Heart left ventricle (tissue), 13 donors: ENCODE data around the gene LEPROT.

Experiments
- CTCF ChIP-seq, 12 donors: fragments of 200-600 bp; sonication (generic) in 4 of 12; IDR thresholded peaks; one replicate each; pipeline versions ENCODE4 v1.5.0 to v1.8.0; 2018 to 2022; ENCODE audit warnings: antibody characterized with exemption in 12 of 12, mild to moderate bottlenecking in 5 of 12
- POLR2A ChIP-seq, 2 donors: fragments of 450-650 bp; IDR thresholded peaks; one replicate each; pipeline ENCODE4 v1.6.1; 2017; ENCODE audit warnings: antibody characterized with exemption in 2 of 2, mild to moderate bottlenecking in 2 of 2, moderate library complexity in 2 of 2
- donor health status: ischemic (EF 13 %, LVEDD 7.1; RV severe dilation, severe dysfunction).
- donor health status: DM: no; HTN: yes; CAD: no.
- donor health status: DM: no; HTN: no; CAD: no.
- donor health status: ischemic (EF 25% LVEDD 6.9; RV normal size, moderate dysfunction).
- donor health status: ischemic (EF 25% LVEDD 5.7; RV mildly dilated, moderate dysfunction).
- donor health status: ischemic (EF 35%, LVEDD 5.7; RV mildly dilated, moderate dysfunction).
- donor health status: nonischemic (EF 11% LVEDD 7.7; RV severe dilation, severe dysfunction).
- donor health status: DM: yes; HTN: yes; CAD: no.
- donor health status: PGD.
- donor health status: ischemic (EF 29% LVEDD 5.4; RV normal size, mild dysfunction).
- donor health status: nonischemic (EF 23%, LVEDD 6.1; RV moderate dilation, normal function).

- TF ChIP-seq CTCF (IDR thresholded peaks at IDR 0.05) (no peak), POLR2A (IDR thresholded peaks at IDR 0.05) (no peak)
These were observed 14.3 kb downstream of the LEPROT start for GRCh38 chr1:65434760-65435159.
